Spleen (tissue), 7 donors: ENCODE results near the gene CACNA1D.

Experiments used
- POLR2AphosphoS5 ChIP-seq, 3 donors: sonication (generic); formaldehyde crosslinking; IDR thresholded peaks; one replicate each; pipeline ENCODE4 v1.5.1; 2017; ENCODE audit warnings: antibody characterized with exemption in 3 of 3
- TF ChIP-seq, protein P1 (sequence below), 11 experiments: fragments of 200-600 bp in 7 of 11; fragments of 450-650 bp in 4 of 11; sonication (generic) in 4 of 11; IDR thresholded peaks in 8 of 11; conservative IDR thresholded peaks in 3 of 11; 1 replicate in 7 of 11; 2 replicates in 4 of 11; pipeline versions ENCODE4 v1.4.0 to v1.8.0; 2016 to 2021; ENCODE audit warnings: antibody characterized with exemption in 11 of 11, inconsistent platforms in 4 of 11, mild to moderate bottlenecking in 1 of 11
- donor health status: DM: no; HTN: no; CAD: no; lungs with moderate emphysema.
- donor health status: DM: no; HTN: no; CAD: no.
- donor health status: DM: no; HTN: no; CAD: no.

DNA sequence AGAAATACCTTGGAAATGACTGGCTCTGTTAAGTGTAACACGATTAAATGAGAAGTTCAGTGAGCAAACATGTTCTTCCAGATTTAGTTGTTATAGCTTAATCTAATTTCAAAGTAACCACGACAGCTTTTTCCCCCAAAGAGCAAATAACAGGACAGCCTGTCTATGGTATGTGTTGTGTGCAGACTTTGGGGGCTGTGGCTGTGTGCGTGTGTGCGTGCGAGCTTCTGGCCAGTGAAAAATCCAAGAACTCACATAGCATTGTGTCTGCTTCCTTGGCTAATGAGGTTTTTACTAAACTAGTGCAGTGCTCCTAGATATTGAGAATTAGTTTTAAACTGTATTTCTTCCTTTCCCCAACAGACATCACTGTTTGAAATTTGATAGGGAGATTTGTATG, 167.1 kb downstream of the CACNA1D start:
- TF ChIP-seq, protein P1, sequence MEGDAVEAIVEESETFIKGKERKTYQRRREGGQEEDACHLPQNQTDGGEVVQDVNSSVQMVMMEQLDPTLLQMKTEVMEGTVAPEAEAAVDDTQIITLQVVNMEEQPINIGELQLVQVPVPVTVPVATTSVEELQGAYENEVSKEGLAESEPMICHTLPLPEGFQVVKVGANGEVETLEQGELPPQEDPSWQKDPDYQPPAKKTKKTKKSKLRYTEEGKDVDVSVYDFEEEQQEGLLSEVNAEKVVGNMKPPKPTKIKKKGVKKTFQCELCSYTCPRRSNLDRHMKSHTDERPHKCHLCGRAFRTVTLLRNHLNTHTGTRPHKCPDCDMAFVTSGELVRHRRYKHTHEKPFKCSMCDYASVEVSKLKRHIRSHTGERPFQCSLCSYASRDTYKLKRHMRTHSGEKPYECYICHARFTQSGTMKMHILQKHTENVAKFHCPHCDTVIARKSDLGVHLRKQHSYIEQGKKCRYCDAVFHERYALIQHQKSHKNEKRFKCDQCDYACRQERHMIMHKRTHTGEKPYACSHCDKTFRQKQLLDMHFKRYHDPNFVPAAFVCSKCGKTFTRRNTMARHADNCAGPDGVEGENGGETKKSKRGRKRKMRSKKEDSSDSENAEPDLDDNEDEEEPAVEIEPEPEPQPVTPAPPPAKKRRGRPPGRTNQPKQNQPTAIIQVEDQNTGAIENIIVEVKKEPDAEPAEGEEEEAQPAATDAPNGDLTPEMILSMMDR (IDR thresholded peaks at IDR 0.05 in 8 of 11, conservative IDR thresholded peaks at IDR 0.05 in 3 of 11) = no peak
- TF ChIP-seq POLR2AphosphoS5 (IDR thresholded peaks at IDR 0.05) = no peak
